Caco-2 (cell line): ENCODE results near the gene SPTBN1. TPM values are rescaled to one million over a fixed set of nuclear protein-coding genes. Genes with fewer than 3 reads are reported as not detected.

Experiments
- BruUV-seq: library from RNA; stranded (reverse); fragments of 400-500 nt; replicated peaks from 2 replicates; lab custom pipeline; 2021; lab: Mats Ljungman, UMichigan
- CTCF ChIA-PET: fragments of 300-600 bp; sonication (Branson Sonifier 250); formaldehyde crosslinking; loops from one replicate; lab custom pipeline; 2022; ENCODE audit warnings: antibody characterized with exemption; lab: Charles Lee
- POLR2A ChIA-PET: fragments of 300-600 bp; sonication (Branson Sonifier 250); formaldehyde crosslinking; loops from one replicate; lab custom pipeline; 2022; ENCODE audit warnings: antibody characterized with exemption; lab: Charles Lee
- DNase-seq, 2 experiments: peaks; one replicate each; pipeline versions ENCODE4 v3.0.0 to v3.0.0-alpha.2; 2020 to 2022
- H3K27me3 ChIP-seq: replicated peaks from 2 replicates; pipeline ENCODE4 v1.6.0; 2011; ENCODE audit warnings: low read length; ENCODE audit not compliant: control insufficient read depth, insufficient read depth
- H3K36me3 ChIP-seq: 2 replicates; pipeline ENCODE4 v1.5.1; 2011; ENCODE audit warnings: low read length; ENCODE audit not compliant: control insufficient read depth, insufficient read depth
- H3K4me1 ChIP-seq: fragments of 250-450 bp; sonication (Bioruptor Pico); 2 replicates; pipeline ENCODE4 v1.5.1; 2020; ENCODE audit warnings: mild to moderate bottlenecking
- H3K4me3 ChIP-seq: 2 replicates; pipeline ENCODE4 v1.5.1; 2011; ENCODE audit warnings: low read depth, mild to moderate bottlenecking, control low read depth, low read length
- H3K9me3 ChIP-seq: fragments of 250-450 bp; sonication (Bioruptor Pico); 2 replicates; pipeline ENCODE4 v1.5.1; 2020; ENCODE audit warnings: mild to moderate bottlenecking, moderate library complexity
- H3K27ac Mint-ChIP-seq: one replicate; pipeline ENCODE4 v1.8.0; 2022; ENCODE audit warnings: mixed read lengths; ENCODE audit not compliant: unreplicated experiment
- H3K27me3 Mint-ChIP-seq: one replicate; pipeline ENCODE4 v1.8.0; 2022; ENCODE audit warnings: mixed read lengths; ENCODE audit not compliant: insufficient read depth, unreplicated experiment
- H3K36me3 Mint-ChIP-seq: one replicate; pipeline ENCODE4 v1.8.0; 2022; ENCODE audit warnings: mild to moderate bottlenecking, mixed read lengths; ENCODE audit not compliant: insufficient read depth, unreplicated experiment
- H3K4me1 Mint-ChIP-seq: one replicate; pipeline ENCODE4 v1.8.0; 2022; ENCODE audit warnings: low read depth, mixed read lengths; ENCODE audit not compliant: unreplicated experiment
- H3K4me3 Mint-ChIP-seq: one replicate; pipeline ENCODE4 v1.8.0; 2022; ENCODE audit warnings: mild to moderate bottlenecking, moderate library complexity, mixed read lengths; ENCODE audit not compliant: unreplicated experiment
- H3K9me3 Mint-ChIP-seq: one replicate; pipeline ENCODE4 v1.8.0; 2022; ENCODE audit warnings: mixed read lengths; ENCODE audit not compliant: unreplicated experiment
- intact Hi-C: fragments of 100-400 bp; cut with micrococcal nuclease; formaldehyde crosslinking; loops from one replicate; pipeline ENCODE4 v1.10.0; 2022; ENCODE audit not compliant: unreplicated experiment
- total RNA-seq: library from RNA; stranded (reverse); gene quantifications from 2 replicates; pipeline ENCODE4 v1.2.3, GENCODE V29; 2022
- TF ChIP-seq, protein P1 (sequence below), 2 experiments: fragments of 200-600 bp in 1 of 2; IDR thresholded peaks; 1 replicate in 1 of 2; 2 replicates in 1 of 2; pipeline versions ENCODE4 v1.5.1 to v1.8.0; 2011 to 2022; ENCODE audit warnings: antibody characterized with exemption in 1 of 2, control low read depth in 1 of 2, inconsistent platforms in 1 of 2, low read depth in 1 of 2, low read length in 1 of 2, mild to moderate bottlenecking in 1 of 2, moderate library complexity in 1 of 2; ENCODE audit not compliant: insufficient read depth in 1 of 2, severe bottlenecking in 1 of 2, unreplicated experiment in 1 of 2

Gene SPTBN1
- total RNA-seq, 1 experiment from 2014 or later, result 361 TPM

GRCh38 chr2:54680397-54681041 lies 224.4 kb downstream of the SPTBN1 start:
- ChIA-PET POLR2A (no interaction called here), CTCF (no interaction called here)
- peaks cover 6% of the 10 kb centered on the region for H3K9me3 Mint-ChIP-seq
- H3K27ac Mint-ChIP-seq, result no peak overlapping the region
- no peak overlapping the region for H3K4me3 Mint-ChIP-seq
- peaks cover 7% of the 10 kb centered on the region for H3K4me1 Mint-ChIP-seq
- no peak for DNase-seq
- Histone ChIP-seq H3K36me3 (no peaks in the 10 kb centered on the region), H3K27me3 (no peaks in the 10 kb centered on the region), H3K4me1 (no peaks in the 10 kb centered on the region), H3K9me3 (no peaks in the 10 kb centered on the region), H3K4me3 (no peak overlapping the region)
- TF ChIP-seq, protein P1, sequence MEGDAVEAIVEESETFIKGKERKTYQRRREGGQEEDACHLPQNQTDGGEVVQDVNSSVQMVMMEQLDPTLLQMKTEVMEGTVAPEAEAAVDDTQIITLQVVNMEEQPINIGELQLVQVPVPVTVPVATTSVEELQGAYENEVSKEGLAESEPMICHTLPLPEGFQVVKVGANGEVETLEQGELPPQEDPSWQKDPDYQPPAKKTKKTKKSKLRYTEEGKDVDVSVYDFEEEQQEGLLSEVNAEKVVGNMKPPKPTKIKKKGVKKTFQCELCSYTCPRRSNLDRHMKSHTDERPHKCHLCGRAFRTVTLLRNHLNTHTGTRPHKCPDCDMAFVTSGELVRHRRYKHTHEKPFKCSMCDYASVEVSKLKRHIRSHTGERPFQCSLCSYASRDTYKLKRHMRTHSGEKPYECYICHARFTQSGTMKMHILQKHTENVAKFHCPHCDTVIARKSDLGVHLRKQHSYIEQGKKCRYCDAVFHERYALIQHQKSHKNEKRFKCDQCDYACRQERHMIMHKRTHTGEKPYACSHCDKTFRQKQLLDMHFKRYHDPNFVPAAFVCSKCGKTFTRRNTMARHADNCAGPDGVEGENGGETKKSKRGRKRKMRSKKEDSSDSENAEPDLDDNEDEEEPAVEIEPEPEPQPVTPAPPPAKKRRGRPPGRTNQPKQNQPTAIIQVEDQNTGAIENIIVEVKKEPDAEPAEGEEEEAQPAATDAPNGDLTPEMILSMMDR (IDR thresholded peaks at IDR 0.05; ENCODE audit: insufficient read depth in 1 of 2, low read depth in 1 of 2, low read length in 1 of 2, severe bottlenecking in 1 of 2, unreplicated experiment in 1 of 2), result no peak
- H3K36me3 Mint-ChIP-seq, result peaks cover 43% of the 10 kb centered on the region
- no peaks in the 10 kb centered on the region for H3K27me3 Mint-ChIP-seq
- BruUV-seq, result no TSS peak
- intact Hi-C loops, result no loop called here

DNA sequence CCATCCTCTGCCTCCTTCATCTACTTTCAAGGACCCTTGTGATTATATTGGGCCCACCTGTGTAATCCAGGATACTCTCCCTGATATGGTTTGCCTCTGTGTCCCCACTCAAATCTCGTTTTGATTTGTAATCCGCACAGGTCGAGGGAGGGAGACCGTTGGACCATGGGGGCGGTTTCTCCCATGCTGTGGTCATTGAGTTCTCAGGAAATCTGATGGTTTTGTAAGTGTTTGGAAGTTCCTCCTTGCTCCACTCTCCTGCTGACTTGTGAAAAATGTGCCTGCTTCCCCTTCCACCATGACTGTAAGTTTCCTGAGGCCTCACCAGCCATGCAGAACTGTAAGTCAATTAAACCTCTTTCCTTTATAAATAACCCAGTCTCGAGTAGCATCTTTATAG lies 225.3 kb downstream of the SPTBN1 start:
- Histone ChIP-seq H3K9me3 (no peaks in the 10 kb centered on the region), H3K4me3 (no peak overlapping the region), H3K36me3 (no peaks in the 10 kb centered on the region), H3K27me3 (no peaks in the 10 kb centered on the region), H3K4me1 (no peaks in the 10 kb centered on the region)
- CTCF ChIA-PET, result no interaction called here
- no peak for DNase-seq
- no peak overlapping the region for H3K4me3 Mint-ChIP-seq
- no TSS peak for BruUV-seq
- no peaks in the 10 kb centered on the region for H3K27me3 Mint-ChIP-seq
- TF ChIP-seq, protein P1 (IDR thresholded peaks at IDR 0.05; ENCODE audit: insufficient read depth in 1 of 2, low read depth in 1 of 2, low read length in 1 of 2, severe bottlenecking in 1 of 2, unreplicated experiment in 1 of 2), result no peak
- H3K9me3 Mint-ChIP-seq, result peaks cover 11% of the 10 kb centered on the region
- intact Hi-C loops, result no loop called here
- peaks cover 7% of the 10 kb centered on the region for H3K4me1 Mint-ChIP-seq
- H3K27ac Mint-ChIP-seq, result no peak overlapping the region
- POLR2A ChIA-PET, result no interaction called here
- peaks cover 38% of the 10 kb centered on the region for H3K36me3 Mint-ChIP-seq

GRCh38 chr2:54683596-54683995 lies 227.5 kb downstream of the SPTBN1 start:
- Histone ChIP-seq H3K4me1 (no peaks in the 10 kb centered on the region), H3K4me3 (no peak overlapping the region), H3K9me3 (no peaks in the 10 kb centered on the region), H3K27me3 (no peaks in the 10 kb centered on the region), H3K36me3 (no peaks in the 10 kb centered on the region)
- H3K36me3 Mint-ChIP-seq, result peaks cover 18% of the 10 kb centered on the region
- TF ChIP-seq, protein P1 (IDR thresholded peaks at IDR 0.05; ENCODE audit: insufficient read depth in 1 of 2, low read depth in 1 of 2, low read length in 1 of 2, severe bottlenecking in 1 of 2, unreplicated experiment in 1 of 2), result no peak
- no peak overlapping the region for H3K4me3 Mint-ChIP-seq
- ChIA-PET POLR2A (no interaction called here), CTCF (no interaction called here)
- H3K4me1 Mint-ChIP-seq, result peaks cover 7% of the 10 kb centered on the region
- H3K27me3 Mint-ChIP-seq, result no peaks in the 10 kb centered on the region
- no TSS peak for BruUV-seq
- no peak overlapping the region for H3K27ac Mint-ChIP-seq
- no peak for DNase-seq
- intact Hi-C loops, result no loop called here
- peaks cover 11% of the 10 kb centered on the region for H3K9me3 Mint-ChIP-seq
